Muscle of back (tissue), 10 donors: ENCODE data around the gene PHLDB1. TPM values are rescaled to one million over a fixed set of nuclear protein-coding genes. Genes with fewer than 3 reads are reported as not detected.

Experiments
- polyA plus RNA-seq, 10 donors: library from polyadenylated mRNA; unstranded; fragments of 120-200 nt; gene quantifications; one replicate each; pipeline ENCODE4 v1.2.1, GENCODE V29; 2013; ENCODE audit not compliant: insufficient read length in 10 of 10

Gene PHLDB1
- polyA plus RNA-seq, 10 donors = 73.1 to 113 (median 83.4) TPM

Other genes starting within 250 kb of the PHLDB1 start
- gene UBE4A, start 248.0 kb upstream of the PHLDB1 start, polyA plus RNA-seq = 10 to 100 TPM; 16.4 to 28.0 (median 23.8) TPM
- 100 to 1,000 TPM; 318 to 455 (median 363) TPM for gene ATP5MG, start 206.0 kb upstream of the PHLDB1 start, polyA plus RNA-seq
- 10 to 100 TPM; 22.6 to 34.0 (median 28.4) TPM for gene KMT2A, start 171.1 kb upstream of the PHLDB1 start, polyA plus RNA-seq
- 1 to 10 TPM in 9 of 10 donors, under 1 TPM in 1; 0.64 to 2.3 (median 1.8) TPM for gene TTC36, start 80.1 kb upstream of the PHLDB1 start, polyA plus RNA-seq
- gene TMEM25, start 76.4 kb upstream of the PHLDB1 start, polyA plus RNA-seq = 10 to 100 TPM; 14.1 to 22.2 (median 16.3) TPM
- 10 to 100 TPM; 17.3 to 25.7 (median 20.6) TPM for gene IFT46, start 41.7 kb upstream of the PHLDB1 start, polyA plus RNA-seq
- 100 to 1,000 TPM; 128 to 165 (median 147) TPM for gene ARCN1, start 35.2 kb upstream of the PHLDB1 start, polyA plus RNA-seq
- under 1 TPM in 9 of 10 donors, not detected in 1; 0.05 to 0.75 (median 0.27) TPM for gene TREH, start 72.0 kb downstream of the PHLDB1 start, polyA plus RNA-seq
- 10 to 100 TPM; 61.9 to 92.0 (median 81.8) TPM for gene DDX6, start 183.5 kb downstream of the PHLDB1 start, polyA plus RNA-seq